A549 (cell line): ENCODE results near the gene C6orf132. TPM values are rescaled to one million over a fixed set of nuclear protein-coding genes. Genes with fewer than 3 reads are reported as not detected.

Experiments used
- ATAC-seq, 2 experiments: fragments of 200-7000 bp in 1 of 2; fragments of >200 bp in 1 of 2; cut with Nextera tagmentation in 1 of 2; cut with Tn5 transposase in 1 of 2; 3 replicates each; pipeline versions ENCODE4 v1.8.0 to v1.9.1; 2018 to 2020; ENCODE audit warnings: mild to moderate bottlenecking in 1 of 2, moderate library complexity in 1 of 2
- CTCF ChIA-PET: fragments of 300-600 bp; sonication (Branson Sonifier 250); formaldehyde crosslinking; extraction: SDS; loops from one replicate; lab custom pipeline; 2021; ENCODE audit warnings: antibody characterized with exemption, inconsistent platforms; lab: Yijun Ruan, JAX
- POLR2A ChIA-PET: fragments of 350-600 bp; formaldehyde crosslinking; extraction: SDS; loops from one replicate; lab custom pipeline; 2021; ENCODE audit warnings: antibody characterized with exemption, inconsistent platforms; lab: Yijun Ruan, JAX
- DNase-seq, 2 experiments: peaks; one replicate each; pipeline versions ENCODE4 v3.0.0 to v3.0.0-alpha.2; 2011 to 2016; ENCODE audit warnings: low read depth in 1 of 2, low spot score in 1 of 2
- FAIRE-seq: peaks from 2 replicates; lab custom pipeline; 2011; peaks lifted over from hg19 to GRCh38; lab: Jason Lieb, UNC
- H3K27ac ChIP-seq, 2 experiments: fragments of >200 bp; sonication (Bioruptor Twin); formaldehyde crosslinking; 3 replicates each; pipeline ENCODE4 v1.5.1; 2016 to 2017
- H3K4me1 ChIP-seq: fragments of >200 bp; sonication (Bioruptor Twin); formaldehyde crosslinking; 3 replicates; pipeline ENCODE4 v1.6.1; 2016
- H3K4me2 ChIP-seq: fragments of >200 bp; sonication (Bioruptor Twin); formaldehyde crosslinking; 3 replicates; pipeline ENCODE4 v1.6.1; 2016
- H3K4me3 ChIP-seq: fragments of >200 bp; sonication (Bioruptor Twin); formaldehyde crosslinking; 3 replicates; pipeline ENCODE4 v1.5.1; 2016
- H3K9me3 ChIP-seq: fragments of >200 bp; sonication (Bioruptor Twin); formaldehyde crosslinking; 3 replicates; pipeline ENCODE4 v1.6.1; 2016
- CBX2 ChIP-seq: fragments of 200-600 bp; sonication (generic); IDR thresholded peaks from 2 replicates; pipeline ENCODE4 v1.6.1; 2016; ENCODE audit warnings: low read depth, mild to moderate bottlenecking, borderline replicate concordance
- CEBPB ChIP-seq, 2 experiments: fragments of >200 bp in 1 of 2; sonication (Bioruptor Twin) in 1 of 2; formaldehyde crosslinking in 1 of 2; IDR thresholded peaks; 2 replicates each; pipeline ENCODE4 v1.6.1; 2012 to 2016
- CHD4 ChIP-seq: fragments of 200-600 bp; sonication (generic); IDR thresholded peaks from 2 replicates; pipeline ENCODE4 v1.6.1; 2016; ENCODE audit warnings: antibody characterized with exemption, mild to moderate bottlenecking, borderline replicate concordance
- EHMT2 ChIP-seq: fragments of 200-600 bp; sonication (generic); IDR thresholded peaks from 2 replicates; pipeline ENCODE4 v1.6.1; 2016; ENCODE audit warnings: antibody characterized with exemption, low read depth, mild to moderate bottlenecking, moderate library complexity
- ESRRA ChIP-seq: fragments of 150-350 bp; IDR thresholded peaks from 2 replicates; pipeline ENCODE4 v1.6.1; 2014; ENCODE audit warnings: mild to moderate bottlenecking, low read length, borderline replicate concordance
- GATA3 ChIP-seq: IDR thresholded peaks from 2 replicates; pipeline ENCODE4 v1.6.1; 2012; ENCODE audit warnings: borderline replicate concordance
- HDAC2 ChIP-seq: fragments of 200-600 bp; sonication (generic); IDR thresholded peaks from 2 replicates; pipeline ENCODE4 v1.6.1; 2016
- HOXA7 ChIP-seq: fragments of 250-450 bp; sonication (Bioruptor Pico); IDR thresholded peaks from 2 replicates; pipeline ENCODE4 v1.5.0; 2020; ENCODE audit warnings: mild to moderate bottlenecking, moderate library complexity
- HOXB13 ChIP-seq: fragments of 250-450 bp; sonication (Bioruptor Pico); IDR thresholded peaks from 2 replicates; pipeline ENCODE4 v1.5.0; 2020; ENCODE audit warnings: low read depth, mild to moderate bottlenecking, moderate library complexity
- JUN ChIP-seq, 2 experiments: fragments of >200 bp; sonication (Bioruptor Twin); formaldehyde crosslinking; IDR thresholded peaks; 2 replicates in 1 of 2; 3 replicates in 1 of 2; pipeline ENCODE4 v1.6.1; 2016 to 2017
- MAFK ChIP-seq: fragments of 450-650 bp; IDR thresholded peaks from 2 replicates; pipeline ENCODE4 v1.6.1; 2014; ENCODE audit not compliant: partially characterized antibody
- MYC ChIP-seq: IDR thresholded peaks from 2 replicates; pipeline ENCODE4 v1.6.1; 2012; ENCODE audit warnings: mild to moderate bottlenecking, inconsistent platforms, low read length, improper control_type of control experiment, borderline replicate concordance
- NPAS2 ChIP-seq: fragments of 250-450 bp; sonication (Bioruptor Pico); IDR thresholded peaks from 2 replicates; pipeline ENCODE4 v1.8.0; 2022; ENCODE audit warnings: mild to moderate bottlenecking, moderate library complexity, borderline replicate concordance
- RAD21 ChIP-seq, 2 experiments: fragments of >200 bp in 1 of 2; sonication (Bioruptor Twin) in 1 of 2; formaldehyde crosslinking in 1 of 2; IDR thresholded peaks in 1 of 2; conservative IDR thresholded peaks in 1 of 2; 2 replicates in 1 of 2; 3 replicates in 1 of 2; pipeline ENCODE4 v1.6.1; 2012 to 2018; ENCODE audit warnings: inconsistent platforms in 1 of 2
- RARB ChIP-seq: fragments of 250-450 bp; sonication (Bioruptor Pico); IDR thresholded peaks from 2 replicates; pipeline ENCODE4 v1.8.0; 2021; ENCODE audit warnings: mild to moderate bottlenecking, moderate library complexity
- RFX5 ChIP-seq: fragments of 450-650 bp; IDR thresholded peaks from 2 replicates; pipeline ENCODE4 v1.7.1; 2014; ENCODE audit warnings: antibody characterized with exemption, mild to moderate bottlenecking, moderate library complexity
- TFCP2L1 ChIP-seq: fragments of 250-450 bp; sonication (Bioruptor Pico); IDR thresholded peaks from 2 replicates; pipeline ENCODE4 v1.5.0; 2021; ENCODE audit warnings: mild to moderate bottlenecking
- ZC3H11A ChIP-seq: fragments of 450-650 bp; IDR thresholded peaks from 2 replicates; pipeline ENCODE4 v1.6.1; 2014; ENCODE audit warnings: antibody characterized with exemption, mild to moderate bottlenecking
- WGBS: methylation state at CpG from one replicate; pipeline ENCODE4 v1.1.6; 2017; ENCODE audit errors: missing lambda C conversion rate; 5-methylcytosine and 5-hydroxymethylcytosine counted together
- polyA plus RNA-seq, 4 experiments: library from polyadenylated mRNA; depleted of rRNA in 3 of 4; stranded (reverse); fragments of >200 nt; fragmentation: RNase III in 1 of 4; extraction: RNeasy Plus Mini Kit Qiagen cat#74134 plus additional on column Dnase treatment in 1 of 4; gene quantifications; 2 replicates in 3 of 4; 3 replicates in 1 of 4; pipeline ENCODE4 v1.2.3, GENCODE V29; 2011 to 2017
- TF ChIP-seq, protein P1 (sequence below): fragments of 450-650 bp; IDR thresholded peaks from 2 replicates; pipeline ENCODE4 v1.6.1; 2014; ENCODE audit warnings: antibody characterized with exemption
- TF ChIP-seq, protein P2 (sequence below): fragments of 150-350 bp; IDR thresholded peaks from 2 replicates; pipeline ENCODE4 v1.6.1; 2014; ENCODE audit warnings: low read depth, mild to moderate bottlenecking, low read length
- TF ChIP-seq, protein P3 (sequence below): fragments of >200 bp; sonication (Bioruptor Twin); formaldehyde crosslinking; IDR thresholded peaks from 3 replicates; pipeline ENCODE4 v1.6.1; 2016
- TF ChIP-seq, protein P4 (sequence below): fragments of >200 bp; sonication (Bioruptor Twin); formaldehyde crosslinking; IDR thresholded peaks from 2 replicates; pipeline ENCODE4 v1.6.1; 2016
- TF ChIP-seq, protein P5 (sequence below): IDR thresholded peaks from 2 replicates; pipeline ENCODE4 v1.6.1; 2012

Gene C6orf132
- polyA plus RNA-seq, 2 of the 4 experiments (the other 2 are of a cell fraction) = 0.44 to 1.1 TPM

DNA sequence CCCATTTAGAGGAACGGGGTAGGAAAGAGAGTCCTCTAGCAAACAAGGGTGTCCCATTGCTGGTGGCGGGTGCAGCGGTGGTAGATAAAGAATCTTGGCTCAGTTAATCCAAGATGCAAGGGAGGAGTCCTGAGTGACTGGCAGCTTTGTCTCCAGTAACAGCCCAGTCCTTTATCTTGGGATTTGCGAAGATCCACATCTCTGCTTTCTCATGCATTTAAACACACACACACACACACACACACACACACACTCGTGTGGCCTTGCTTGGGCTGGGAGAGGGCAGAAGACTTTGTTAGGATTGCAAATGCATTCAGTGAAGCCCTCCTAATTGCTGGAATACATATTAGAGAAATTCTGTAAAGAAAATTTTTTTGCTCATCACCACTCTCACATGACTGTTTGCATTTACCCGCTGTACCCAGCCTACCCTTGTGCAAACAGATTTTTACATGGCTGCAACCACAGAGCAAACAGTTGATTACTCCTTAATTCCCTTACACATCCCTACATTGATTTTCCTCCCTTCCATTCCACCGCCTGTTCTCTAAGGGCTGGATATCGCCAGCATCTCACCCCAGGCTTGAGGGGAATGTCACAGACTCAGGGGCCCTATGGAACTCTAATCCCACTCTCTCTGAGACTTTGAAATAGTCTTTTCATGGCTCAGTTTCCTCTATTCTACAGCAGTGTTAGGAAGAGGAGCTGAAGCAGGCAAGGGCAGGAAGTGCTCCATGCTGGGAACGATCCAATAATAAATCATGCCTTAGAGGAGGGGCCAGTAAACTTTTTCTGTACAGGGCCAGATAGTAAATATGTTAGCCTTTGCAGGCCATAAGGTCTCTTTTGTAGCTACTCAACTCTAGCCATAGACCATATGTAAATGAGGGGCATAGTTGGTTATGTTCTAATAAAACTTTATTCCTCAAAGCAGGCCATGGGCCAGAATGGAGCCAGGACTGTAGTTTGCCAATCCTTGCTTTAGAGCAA lies 3.5 kb downstream of the C6orf132 start:
- H3K4me1 ChIP-seq = peaks cover 60% of the 10 kb centered on the region
- 39% methylated on average over 9 of the region's 9 CpGs for WGBS
- TF ChIP-seq MAFK (no peak), HOXB13 (no peak), HDAC2 (no peak)
- TF ChIP-seq, protein P1, sequence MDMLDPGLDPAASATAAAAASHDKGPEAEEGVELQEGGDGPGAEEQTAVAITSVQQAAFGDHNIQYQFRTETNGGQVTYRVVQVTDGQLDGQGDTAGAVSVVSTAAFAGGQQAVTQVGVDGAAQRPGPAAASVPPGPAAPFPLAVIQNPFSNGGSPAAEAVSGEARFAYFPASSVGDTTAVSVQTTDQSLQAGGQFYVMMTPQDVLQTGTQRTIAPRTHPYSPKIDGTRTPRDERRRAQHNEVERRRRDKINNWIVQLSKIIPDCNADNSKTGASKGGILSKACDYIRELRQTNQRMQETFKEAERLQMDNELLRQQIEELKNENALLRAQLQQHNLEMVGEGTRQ = no peak
- CTCF ChIA-PET = interaction anchor here (0.8 to 1.5 kb wide), 3 partner anchors 10 to 353 kb away, joined by 3 to 4 read pairs (median 3); no protein-coding TSS in a partner anchor
- peak overlapping the region; percentile 84 to 91 for H3K27ac ChIP-seq
- H3K4me2 ChIP-seq = peak overlapping the region; percentile 56
- H3K4me3 ChIP-seq = no peak overlapping the region
- FAIRE-seq = no peak
- POLR2A ChIA-PET = interaction anchor here (0.6 to 0.7 kb wide), 2 partner anchors 20 to 243 kb away, joined by 3 to 7 read pairs; no protein-coding TSS in a partner anchor
- peak in 1 of 2 experiments; percentile 16; a peak in 2 of 6 replicates for ATAC-seq
- peak in 1 of 2 experiments; percentile 25 for DNase-seq
- H3K9me3 ChIP-seq = no peaks in the 10 kb centered on the region

DNA sequence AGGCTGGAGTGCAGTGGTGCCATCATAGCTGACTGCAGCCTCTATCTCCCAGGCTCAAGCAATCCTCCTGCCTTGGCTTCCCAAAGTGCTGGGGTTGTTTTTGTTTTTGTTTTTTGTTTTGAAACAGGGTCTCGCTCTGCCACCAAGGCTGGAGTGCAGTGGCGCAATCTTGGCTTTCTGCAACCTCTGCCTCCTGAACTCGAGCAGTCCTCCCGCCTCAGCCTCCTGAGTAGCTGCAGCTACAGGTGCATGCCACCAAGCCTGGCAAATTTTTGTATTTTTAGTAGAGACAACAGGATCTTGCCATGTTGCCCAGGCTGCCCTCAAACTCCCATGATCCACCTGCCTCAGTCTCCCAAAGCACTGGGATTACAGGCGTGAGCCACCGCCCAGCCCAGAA lies 4.2 kb downstream of the C6orf132 start:
- CTCF ChIA-PET = interaction anchor here (0.7 to 1.1 kb wide), 3 partner anchors 31 to 352 kb away, joined by 3 read pairs; no protein-coding TSS in a partner anchor
- no peak overlapping the region for H3K4me3 ChIP-seq
- no peak for TF ChIP-seq MYC
- no peak for TF ChIP-seq JUN (IDR thresholded peaks at IDR 0.05)
- no peak for TF ChIP-seq NPAS2 (CRISPR knock-in tag)
- TF ChIP-seq GATA3 = no peak
- no peak for TF ChIP-seq CHD4
- TF ChIP-seq EHMT2 = no peak
- TF ChIP-seq RARB = no peak
- no peak for TF ChIP-seq RAD21 (conservative IDR thresholded peaks at IDR 0.05 in 1 of 2, IDR thresholded peaks at IDR 0.05 in 1 of 2)
- TF ChIP-seq ESRRA = no peak
- no peak for TF ChIP-seq ZC3H11A
- TF ChIP-seq, protein P2, sequence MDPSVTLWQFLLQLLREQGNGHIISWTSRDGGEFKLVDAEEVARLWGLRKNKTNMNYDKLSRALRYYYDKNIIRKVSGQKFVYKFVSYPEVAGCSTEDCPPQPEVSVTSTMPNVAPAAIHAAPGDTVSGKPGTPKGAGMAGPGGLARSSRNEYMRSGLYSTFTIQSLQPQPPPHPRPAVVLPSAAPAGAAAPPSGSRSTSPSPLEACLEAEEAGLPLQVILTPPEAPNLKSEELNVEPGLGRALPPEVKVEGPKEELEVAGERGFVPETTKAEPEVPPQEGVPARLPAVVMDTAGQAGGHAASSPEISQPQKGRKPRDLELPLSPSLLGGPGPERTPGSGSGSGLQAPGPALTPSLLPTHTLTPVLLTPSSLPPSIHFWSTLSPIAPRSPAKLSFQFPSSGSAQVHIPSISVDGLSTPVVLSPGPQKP = no peak
- TF ChIP-seq HOXA7 (CRISPR knock-in tag) = no peak
- no peak for TF ChIP-seq RFX5
- TF ChIP-seq MAFK = no peak
- TF ChIP-seq, protein P3, sequence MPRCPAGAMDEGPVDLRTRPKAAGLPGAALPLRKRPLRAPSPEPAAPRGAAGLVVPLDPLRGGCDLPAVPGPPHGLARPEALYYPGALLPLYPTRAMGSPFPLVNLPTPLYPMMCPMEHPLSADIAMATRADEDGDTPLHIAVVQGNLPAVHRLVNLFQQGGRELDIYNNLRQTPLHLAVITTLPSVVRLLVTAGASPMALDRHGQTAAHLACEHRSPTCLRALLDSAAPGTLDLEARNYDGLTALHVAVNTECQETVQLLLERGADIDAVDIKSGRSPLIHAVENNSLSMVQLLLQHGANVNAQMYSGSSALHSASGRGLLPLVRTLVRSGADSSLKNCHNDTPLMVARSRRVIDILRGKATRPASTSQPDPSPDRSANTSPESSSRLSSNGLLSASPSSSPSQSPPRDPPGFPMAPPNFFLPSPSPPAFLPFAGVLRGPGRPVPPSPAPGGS = no peak
- no peak for TF ChIP-seq CBX2
- TF ChIP-seq, protein P4, sequence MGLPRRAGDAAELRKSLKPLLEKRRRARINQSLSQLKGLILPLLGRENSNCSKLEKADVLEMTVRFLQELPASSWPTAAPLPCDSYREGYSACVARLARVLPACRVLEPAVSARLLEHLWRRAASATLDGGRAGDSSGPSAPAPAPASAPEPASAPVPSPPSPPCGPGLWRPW = no peak
- no peak for TF ChIP-seq CEBPB (IDR thresholded peaks at IDR 0.05)
- TF ChIP-seq, protein P5, sequence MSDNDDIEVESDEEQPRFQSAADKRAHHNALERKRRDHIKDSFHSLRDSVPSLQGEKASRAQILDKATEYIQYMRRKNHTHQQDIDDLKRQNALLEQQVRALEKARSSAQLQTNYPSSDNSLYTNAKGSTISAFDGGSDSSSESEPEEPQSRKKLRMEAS = no peak
- TF ChIP-seq TFCP2L1 (CRISPR knock-in tag) = no peak
- TF ChIP-seq, all 56 proteins: peak for 0
- DNase-seq (no peak), ATAC-seq (no peak), FAIRE-seq (no peak)
- Histone ChIP-seq H3K4me2 (peak overlapping the region; percentile 56), H3K9me3 (no peaks in the 10 kb centered on the region), H3K4me1 (peaks cover 59% of the 10 kb centered on the region), H3K27ac (peak overlapping the region; percentile 84 to 91)
- POLR2A ChIA-PET = interaction anchor here (0.6 kb wide), 1 partner anchor 242 kb away, joined by 3 read pairs; no protein-coding TSS in a partner anchor
- WGBS = 97% methylated on average over 6 of the region's 6 CpGs
